ENCODE data around the gene WDFY1.

DNA sequence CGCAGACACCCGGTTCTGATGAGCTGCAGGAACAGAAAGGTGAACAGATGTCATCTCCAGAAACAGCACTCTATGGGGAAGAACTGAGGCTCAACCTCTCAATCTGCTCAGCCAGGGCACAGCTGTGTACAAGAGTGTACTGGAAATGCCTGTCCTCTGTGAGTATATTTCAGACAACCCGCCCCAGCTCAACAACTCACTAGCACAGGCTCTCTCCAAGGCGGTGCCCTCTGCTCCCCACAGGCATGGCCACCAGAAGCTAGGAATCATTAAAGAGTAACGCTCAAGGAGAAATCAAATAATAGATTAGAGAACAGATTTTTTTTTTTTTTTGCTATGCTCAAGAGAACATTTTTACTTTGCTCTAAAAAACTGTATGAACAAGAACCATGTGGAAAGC, 43.8 kb downstream of the WDFY1 start:
- TF ChIP-seq, protein P1, sequence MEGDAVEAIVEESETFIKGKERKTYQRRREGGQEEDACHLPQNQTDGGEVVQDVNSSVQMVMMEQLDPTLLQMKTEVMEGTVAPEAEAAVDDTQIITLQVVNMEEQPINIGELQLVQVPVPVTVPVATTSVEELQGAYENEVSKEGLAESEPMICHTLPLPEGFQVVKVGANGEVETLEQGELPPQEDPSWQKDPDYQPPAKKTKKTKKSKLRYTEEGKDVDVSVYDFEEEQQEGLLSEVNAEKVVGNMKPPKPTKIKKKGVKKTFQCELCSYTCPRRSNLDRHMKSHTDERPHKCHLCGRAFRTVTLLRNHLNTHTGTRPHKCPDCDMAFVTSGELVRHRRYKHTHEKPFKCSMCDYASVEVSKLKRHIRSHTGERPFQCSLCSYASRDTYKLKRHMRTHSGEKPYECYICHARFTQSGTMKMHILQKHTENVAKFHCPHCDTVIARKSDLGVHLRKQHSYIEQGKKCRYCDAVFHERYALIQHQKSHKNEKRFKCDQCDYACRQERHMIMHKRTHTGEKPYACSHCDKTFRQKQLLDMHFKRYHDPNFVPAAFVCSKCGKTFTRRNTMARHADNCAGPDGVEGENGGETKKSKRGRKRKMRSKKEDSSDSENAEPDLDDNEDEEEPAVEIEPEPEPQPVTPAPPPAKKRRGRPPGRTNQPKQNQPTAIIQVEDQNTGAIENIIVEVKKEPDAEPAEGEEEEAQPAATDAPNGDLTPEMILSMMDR (IDR thresholded peaks at IDR 0.05) = no peak
- TF ChIP-seq EZH2 (IDR thresholded peaks at IDR 0.05) = no peak
- no peak for TF ChIP-seq EZH2phosphoT487 (IDR thresholded peaks at IDR 0.05)
